Thyroid gland (tissue), 4 donors: Measurements from ENCODE around the gene COG7. TPM values are rescaled to one million over a fixed set of nuclear protein-coding genes. Genes with fewer than 3 reads are reported as not detected.
"Not testable (repeated sequence)": the region's sequence is repeated elsewhere in the genome, so short reads cannot be mapped to it uniquely, and the experiment has no call there.

Experiments used
- DNase-seq, 2 donors: peaks; one replicate each; pipeline ENCODE4 v3.0.0-alpha.2; 2019
- H3K27ac ChIP-seq, 3 donors: fragments of 200-600 bp; sonication (generic); 1 replicate in 2 of 3; 2 replicates in 1 of 3; pipeline ENCODE4 v1.5.1; 2016 to 2019; ENCODE audit warnings: mild to moderate bottlenecking in 1 of 3, moderate library complexity in 1 of 3
- H3K27me3 ChIP-seq: fragments of 200-600 bp; sonication (generic); one replicate; pipeline ENCODE4 v1.5.1; 2019
- H3K36me3 ChIP-seq, 2 donors: fragments of 200-600 bp; sonication (generic); one replicate each; pipeline ENCODE4 v1.5.1; 2016 to 2019
- H3K4me1 ChIP-seq, 2 donors: fragments of 200-600 bp; sonication (generic); one replicate each; pipeline ENCODE4 v1.5.1; 2017 to 2019
- H3K4me3 ChIP-seq, 3 donors: fragments of 200-600 bp; sonication (generic); replicated peaks in 1 of 3; 1 replicate in 2 of 3; 2 replicates in 1 of 3; pipeline ENCODE4 v1.5.1; 2016; ENCODE audit warnings: mild to moderate bottlenecking in 1 of 3
- H3K9me3 ChIP-seq: fragments of 200-600 bp; sonication (generic); one replicate; pipeline ENCODE4 v1.5.1; 2017
- CTCF ChIP-seq, 6 experiments: fragments of 200-600 bp in 3 of 6; fragments of 450-650 bp in 3 of 6; sonication (generic) in 3 of 6; IDR thresholded peaks; one replicate each; pipeline ENCODE4 v1.5.1; 2016 to 2019; ENCODE audit warnings: antibody characterized with exemption in 6 of 6, mild to moderate bottlenecking in 2 of 6, inconsistent platforms in 1 of 6, moderate library complexity in 1 of 6
- POLR2A ChIP-seq, 2 donors: fragments of 450-650 bp; IDR thresholded peaks; one replicate each; pipeline ENCODE4 v1.6.1; 2017; ENCODE audit warnings: antibody characterized with exemption in 2 of 2, mild to moderate bottlenecking in 2 of 2, moderate library complexity in 1 of 2
- WGBS, 2 donors: methylation state at CpG; one replicate each; pipeline ENCODE4 v1.1.5; 2017; 5-methylcytosine and 5-hydroxymethylcytosine counted together
- intact Hi-C: fragments of 100-400 bp; cut with DNase I; formaldehyde crosslinking; loops from one replicate; pipeline ENCODE4 v1.15.1; 2023
- total RNA-seq, 4 donors: library from RNA; depleted of rRNA; stranded (reverse); fragments of >200 nt; gene quantifications; one replicate each; pipeline ENCODE4 v1.2.3, GENCODE V29; 2016

Gene COG7
- total RNA-seq, 4 donors from 2014 or later = 27.5 to 35.1 (median 30.8) TPM

GRCh38 chr16:23391381-23392222, 61.4 kb downstream of the COG7 start:
- H3K9me3 ChIP-seq = no peaks in the 10 kb centered on the region
- 82 to 85% methylated on average over 14 to 17 of the region's 17 CpGs for WGBS, 2 donors
- H3K4me3 ChIP-seq = no peak overlapping the region
- H3K27me3 ChIP-seq = no peaks in the 10 kb centered on the region
- peaks cover 8 to 33% of the 10 kb centered on the region in 2 donors for H3K4me1 ChIP-seq
- peak overlapping the region in 2 of 3 donors; percentile 27 to 66 for H3K27ac ChIP-seq
- no peak for TF ChIP-seq POLR2A (IDR thresholded peaks at IDR 0.05)
- TF ChIP-seq CTCF (IDR thresholded peaks at IDR 0.05) = no peak
- peaks cover 9 to 12% of the 10 kb centered on the region in 2 donors for H3K36me3 ChIP-seq
- intact Hi-C loops = no loop called here
- peak; percentile 47 to 52 for DNase-seq

DNA sequence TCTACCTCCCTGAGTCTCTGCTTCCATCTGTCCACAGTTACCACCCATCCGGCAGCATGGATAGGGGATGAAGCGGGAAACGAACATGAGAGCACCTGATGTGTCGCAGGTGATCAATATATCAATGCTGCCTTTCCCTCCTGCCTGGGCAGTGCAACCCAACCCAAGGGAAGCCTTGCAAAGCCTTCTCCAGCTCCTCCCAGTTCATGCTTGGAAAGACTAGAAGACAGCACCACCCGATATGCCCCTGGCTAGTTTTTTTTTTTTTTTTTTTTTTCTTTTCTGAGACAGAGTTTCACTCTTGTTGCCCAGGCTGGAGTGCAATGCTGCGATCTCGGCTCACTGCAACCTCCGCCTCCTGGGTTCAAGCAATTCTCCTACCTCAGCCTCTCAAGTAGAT, 63.1 kb downstream of the COG7 start:
- H3K27me3 ChIP-seq, H3K9me3 ChIP-seq, H3K27ac ChIP-seq, intact Hi-C loops, DNase-seq, H3K4me3 ChIP-seq: not testable (repeated sequence)
- peaks cover 12 to 34% of the 10 kb centered on the region in 2 donors for H3K4me1 ChIP-seq
- 96 to 97% methylated on average over 8 of the region's 8 CpGs for WGBS, 2 donors
- H3K36me3 ChIP-seq = peaks cover 9 to 12% of the 10 kb centered on the region in 2 donors

DNA sequence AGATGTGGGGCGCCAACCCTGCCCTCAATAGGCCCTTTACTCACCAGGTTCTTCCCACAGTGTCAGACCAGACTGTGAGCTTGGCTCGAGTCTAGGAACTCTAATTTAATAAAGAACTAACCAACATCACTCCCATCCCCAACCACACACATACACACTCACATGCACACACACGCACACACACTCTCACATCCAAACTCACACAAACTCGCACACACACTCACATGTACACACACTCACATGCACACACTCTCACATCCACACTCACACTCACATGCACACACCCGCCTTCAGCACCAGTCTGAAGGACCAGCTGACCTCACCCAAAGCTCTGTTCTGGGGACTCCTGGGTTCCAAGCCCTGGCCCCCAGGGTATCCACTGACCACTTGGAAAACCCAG, 63.8 kb downstream of the COG7 start:
- H3K36me3 ChIP-seq = peaks cover 9 to 12% of the 10 kb centered on the region in 2 donors

DNA sequence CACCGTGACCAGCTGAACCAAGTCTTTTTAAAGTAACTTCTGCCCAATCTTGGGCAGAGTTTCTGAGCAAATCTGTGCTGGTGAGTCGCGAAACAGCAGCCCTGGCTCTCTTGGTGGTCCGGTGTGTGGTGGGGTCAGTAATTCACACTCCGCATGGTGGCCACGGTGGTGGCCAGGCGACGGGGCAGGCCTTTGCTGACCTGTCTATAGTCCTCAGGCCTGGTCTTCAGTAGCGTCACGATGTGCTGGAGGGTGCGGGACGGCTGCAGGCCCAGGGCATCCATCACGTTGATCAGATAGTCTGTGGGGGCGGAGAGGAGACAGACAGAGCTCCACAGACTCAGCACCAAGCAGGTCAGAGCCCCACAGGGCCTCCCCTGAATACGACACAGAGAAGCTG, 64.2 kb downstream of the COG7 start:
- Histone ChIP-seq H3K27me3 (no peaks in the 10 kb centered on the region), H3K27ac (no peak overlapping the region), H3K9me3 (no peaks in the 10 kb centered on the region), H3K36me3 (peaks cover 9 to 12% of the 10 kb centered on the region in 2 donors), H3K4me3 (no peak overlapping the region), H3K4me1 (peaks cover 13 to 37% of the 10 kb centered on the region in 2 donors)
- TF ChIP-seq CTCF (IDR thresholded peaks at IDR 0.05) (no peak), POLR2A (IDR thresholded peaks at IDR 0.05) (no peak)
- intact Hi-C loops = no loop called here
- no peak for DNase-seq
- 89 to 93% methylated on average over 14 to 15 of the region's 15 CpGs for WGBS, 2 donors

More for the DNA sequence above, 63.8 kb downstream of the COG7 start:
- Histone ChIP-seq H3K27ac (no peak overlapping the region), H3K4me3 (no peak overlapping the region), H3K27me3 (no peaks in the 10 kb centered on the region), H3K4me1 (peaks cover 14 to 38% of the 10 kb centered on the region in 2 donors), H3K9me3 (no peaks in the 10 kb centered on the region)
- 97 to 99% methylated on average over 5 of the region's 5 CpGs for WGBS, 2 donors
- intact Hi-C loops = no loop called here
- no peak for DNase-seq
- TF ChIP-seq POLR2A (IDR thresholded peaks at IDR 0.05) (no peak), CTCF (IDR thresholded peaks at IDR 0.05) (no peak)

- Histone ChIP-seq H3K36me3 (peaks cover 9 to 12% of the 10 kb centered on the region in 2 donors), H3K4me3 (no peak overlapping the region), H3K4me1 (peaks cover 6 to 27% of the 10 kb centered on the region in 2 donors), H3K27ac (no peak overlapping the region), H3K27me3 (no peaks in the 10 kb centered on the region), H3K9me3 (no peaks in the 10 kb centered on the region)
- TF ChIP-seq POLR2A (IDR thresholded peaks at IDR 0.05) (no peak), CTCF (IDR thresholded peaks at IDR 0.05) (no peak)
- WGBS, 2 donors = 91% methylated on average over 8 of the region's 8 CpGs
- no peak for DNase-seq
- intact Hi-C loops = no loop called here
Observed at GRCh38 chr16:23387666-23388065, 65.3 kb downstream of the COG7 start.
